HG03442 (cell line): Measurements from ENCODE around the gene PLCH2.
"Not testable (repeated sequence)": the region's sequence is repeated elsewhere in the genome, so short reads cannot be mapped to it uniquely, and the experiment has no call there.

Experiments used
- ATAC-seq: cut with Tn5 transposase; IDR thresholded peaks from one replicate; pipeline ENCODE4 v1.9.1; 2021; ENCODE audit warnings: mild to moderate bottlenecking, moderate library complexity; ENCODE audit not compliant: unreplicated experiment

Gene PLCH2

DNA sequence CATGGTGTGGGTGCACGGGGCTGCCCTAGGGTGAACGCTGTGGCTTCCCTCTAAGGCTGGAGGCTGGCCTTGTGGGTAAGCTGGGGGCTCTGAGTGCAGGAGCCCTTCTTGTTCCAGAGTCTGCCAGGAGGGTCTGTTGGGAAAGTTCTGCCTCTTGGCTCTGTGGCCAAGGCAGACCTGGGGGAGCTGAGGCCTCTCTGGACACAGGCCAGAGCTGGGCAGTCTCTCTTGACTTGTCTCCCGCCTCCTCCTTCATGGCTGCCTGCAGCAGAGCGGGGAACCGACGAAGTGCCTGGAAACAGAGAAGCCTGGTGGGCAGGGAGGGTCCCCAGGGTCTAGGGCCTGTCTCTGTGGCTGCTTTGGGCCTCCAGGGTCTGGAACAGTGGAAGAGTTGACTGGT is 33.4 kb upstream of the PLCH2 start:
- no peak for ATAC-seq

DNA sequence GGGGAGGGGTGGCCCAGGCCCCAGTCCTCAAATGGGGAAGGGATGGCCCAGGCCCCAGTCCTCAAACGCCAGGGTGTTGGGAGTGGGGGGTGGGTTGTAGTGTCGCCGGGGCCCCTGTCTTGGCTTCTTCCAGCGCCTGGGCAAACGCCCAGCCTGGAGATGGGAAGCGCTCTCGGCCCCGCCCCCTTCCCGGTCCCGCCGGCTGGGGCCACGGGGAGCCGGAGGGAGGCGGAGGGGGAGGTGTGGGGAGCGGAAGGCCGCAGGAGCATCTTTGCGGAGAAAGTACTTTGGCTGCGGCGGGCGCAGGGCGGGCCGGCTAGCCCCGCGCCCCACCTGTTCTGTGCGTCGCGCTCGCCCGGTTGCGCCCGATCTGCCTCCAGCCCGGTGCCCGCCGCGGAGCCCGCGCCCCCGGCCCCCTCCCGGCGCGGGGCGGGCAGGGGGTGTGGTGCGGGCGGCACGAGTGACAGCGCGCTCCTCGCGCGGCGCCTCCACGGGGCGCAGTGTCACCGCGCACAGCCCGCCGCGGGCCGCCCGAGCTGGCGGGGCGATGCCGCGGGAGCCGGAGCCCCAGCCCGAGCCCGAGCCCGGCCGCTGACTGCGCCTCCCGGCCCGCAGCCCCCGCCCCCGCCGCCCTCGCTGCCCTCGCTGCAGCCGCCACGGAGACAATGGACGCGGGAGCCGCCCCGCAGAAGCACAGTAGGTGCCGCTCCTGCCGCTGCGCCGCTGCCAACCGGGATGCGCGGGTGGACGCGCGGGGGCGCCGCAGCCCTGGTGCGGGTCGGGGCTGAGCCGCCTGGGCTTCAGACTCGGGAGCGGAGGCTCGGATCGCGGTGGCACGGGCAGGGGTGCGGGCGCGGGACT is 32.6 kb upstream of the PLCH2 start:
- no peak for ATAC-seq

DNA sequence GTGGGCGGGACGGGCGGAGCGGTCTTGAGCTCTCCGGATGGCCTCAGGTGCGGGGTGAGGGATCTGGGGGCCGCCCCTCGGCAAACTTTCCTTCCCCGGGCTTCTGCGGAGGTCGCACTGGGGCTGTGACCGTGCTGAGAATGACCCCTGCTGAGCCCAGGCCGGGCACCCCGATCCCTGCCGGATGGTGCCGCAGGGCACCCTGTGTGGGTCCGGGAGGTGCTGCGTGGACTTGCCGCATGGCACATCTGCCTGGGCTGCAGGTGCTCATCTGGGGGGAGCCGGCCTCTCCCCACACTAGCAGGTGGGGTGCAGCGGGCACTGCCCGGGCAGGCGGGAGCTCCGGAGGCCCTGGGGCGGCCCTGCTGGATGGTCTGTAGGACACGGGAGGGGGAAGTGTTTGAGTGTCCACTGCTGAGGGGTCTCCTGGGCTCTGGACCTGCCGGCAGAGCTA is 31.9 kb upstream of the PLCH2 start:
- ATAC-seq: no peak

DNA sequence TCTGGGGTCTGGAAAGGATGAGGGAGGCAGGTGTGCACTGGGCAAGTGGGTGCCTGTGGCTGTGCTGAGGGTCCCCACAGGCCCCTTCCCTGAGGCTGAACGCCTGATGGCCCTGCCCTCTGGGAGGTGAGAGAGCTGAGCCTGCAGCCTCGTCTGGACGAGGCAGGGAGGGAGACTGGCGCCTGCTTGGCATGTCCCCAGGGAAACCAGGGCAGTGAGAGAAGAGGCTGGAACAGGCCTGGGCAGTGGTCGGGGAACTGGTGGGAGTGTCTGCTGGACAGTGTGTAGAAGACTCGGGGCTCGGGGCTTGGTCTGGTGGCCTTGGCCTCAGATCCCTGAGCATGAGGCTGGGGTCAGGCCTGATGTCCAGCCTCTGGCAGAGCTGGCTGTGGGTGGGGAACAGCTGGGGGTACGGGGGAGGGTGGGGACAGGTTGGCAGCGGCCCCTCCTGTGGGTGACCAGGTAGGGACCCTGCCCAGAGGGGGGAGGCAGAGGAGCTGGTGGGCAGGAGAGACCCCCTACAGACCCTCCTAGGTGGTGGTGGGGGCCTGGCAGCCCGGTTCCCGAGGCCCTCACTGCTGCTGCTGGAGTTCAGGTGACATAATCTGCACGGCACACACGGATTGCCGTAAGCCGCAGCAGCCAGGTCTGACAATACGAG is 30.8 kb upstream of the PLCH2 start:
- ATAC-seq: no peak

DNA sequence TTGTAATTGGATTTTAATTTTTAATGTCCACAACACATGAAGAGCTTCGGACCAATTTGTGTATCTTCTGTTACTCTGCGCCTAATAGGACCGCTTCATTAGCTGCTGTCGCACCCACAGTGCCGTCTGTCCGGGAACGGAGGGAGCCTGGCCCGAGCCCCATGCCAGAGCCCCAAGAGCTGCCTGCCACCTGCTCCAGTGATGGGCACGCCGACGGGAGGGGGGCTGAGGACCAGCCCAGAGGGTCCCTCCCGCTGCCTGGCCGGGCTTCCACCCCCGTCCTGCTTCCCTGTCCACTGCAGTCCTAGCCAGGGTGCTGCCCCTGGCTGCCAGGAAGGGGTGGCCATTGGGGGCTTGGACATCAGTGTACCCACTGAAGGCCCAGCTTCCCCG is 30.3 kb upstream of the PLCH2 start:
- no peak for ATAC-seq

DNA sequence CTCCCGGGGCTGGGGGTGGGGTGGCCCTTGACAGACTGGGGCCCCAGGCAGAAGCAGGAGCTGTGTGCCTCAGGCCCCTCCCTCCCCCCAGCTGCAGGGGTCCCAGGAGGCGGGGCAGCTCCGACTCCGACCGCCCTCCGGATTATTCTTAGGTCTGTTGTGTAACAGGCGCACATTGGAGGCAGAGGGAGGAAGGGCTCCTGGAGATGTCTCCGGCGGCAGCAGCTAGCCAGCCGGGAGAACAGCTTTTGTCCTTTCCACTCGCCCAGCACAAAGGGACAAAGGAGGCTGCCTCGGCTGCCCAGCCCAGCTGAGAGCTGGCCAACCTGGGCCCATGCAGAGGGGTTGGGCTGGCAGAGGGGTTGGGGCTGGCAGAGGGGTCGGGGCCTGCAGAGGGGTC is 29.7 kb upstream of the PLCH2 start:
- no peak for ATAC-seq

DNA sequence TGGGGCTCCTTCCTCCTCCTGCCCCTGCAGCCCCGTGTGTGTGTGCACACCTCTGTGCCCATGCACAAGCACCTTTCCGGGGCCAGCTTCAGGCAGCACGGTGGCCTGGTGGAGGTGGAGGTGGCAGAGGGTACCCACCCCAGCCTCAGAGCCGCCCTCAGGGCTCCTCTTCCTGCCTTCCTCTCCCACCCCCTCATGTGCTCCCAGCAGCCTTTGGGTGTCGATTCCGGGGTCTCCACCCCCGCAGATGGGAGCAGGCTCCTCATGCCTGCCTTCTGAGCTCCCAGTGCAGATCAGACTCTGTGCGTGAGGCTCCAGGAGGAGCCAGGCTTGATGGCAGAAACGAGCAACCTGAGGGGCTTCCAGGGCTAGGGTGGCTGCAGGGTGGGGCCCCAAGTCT is 29.2 kb upstream of the PLCH2 start:
- no peak for ATAC-seq

DNA sequence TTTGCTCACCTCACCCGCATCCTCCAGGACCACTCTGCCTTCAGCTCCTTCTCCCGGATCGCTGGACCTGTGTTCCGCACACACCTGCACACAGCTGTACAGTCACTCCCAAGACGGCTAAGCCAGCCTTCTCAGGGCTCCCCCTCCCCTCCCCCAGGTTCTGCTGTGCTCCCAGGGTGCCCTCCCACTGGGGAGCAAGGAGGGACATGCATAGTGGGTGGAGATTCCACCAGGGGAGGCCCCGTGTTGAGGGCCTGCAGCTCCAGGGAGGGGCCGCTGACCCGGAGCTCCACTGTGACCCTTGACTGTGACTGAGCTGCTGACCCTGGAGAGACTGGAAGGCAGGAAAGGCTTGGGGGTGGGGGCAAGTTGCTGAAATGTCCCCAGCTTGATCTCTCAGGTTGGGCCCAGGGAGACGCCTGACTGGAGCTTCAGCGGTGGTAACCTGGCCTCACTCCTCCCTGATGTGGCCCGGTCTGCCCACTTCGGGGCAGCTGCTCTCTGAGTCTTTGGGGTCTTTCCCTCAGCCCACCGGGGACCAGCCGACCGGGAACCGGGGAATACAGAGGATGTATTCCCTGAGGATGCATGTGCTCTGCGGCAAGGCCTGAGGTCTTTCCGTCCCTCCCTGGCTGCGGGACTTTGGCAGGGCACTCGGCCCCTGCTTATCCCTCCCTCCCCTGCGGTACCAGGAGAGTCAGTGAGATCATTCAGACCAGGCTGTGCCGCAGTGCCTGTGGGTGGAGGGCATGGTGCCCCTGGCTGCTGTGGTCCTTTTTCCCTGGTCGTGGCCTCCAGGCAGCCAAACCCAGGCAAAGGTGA is 28.6 kb upstream of the PLCH2 start:
- ATAC-seq: no peak

DNA sequence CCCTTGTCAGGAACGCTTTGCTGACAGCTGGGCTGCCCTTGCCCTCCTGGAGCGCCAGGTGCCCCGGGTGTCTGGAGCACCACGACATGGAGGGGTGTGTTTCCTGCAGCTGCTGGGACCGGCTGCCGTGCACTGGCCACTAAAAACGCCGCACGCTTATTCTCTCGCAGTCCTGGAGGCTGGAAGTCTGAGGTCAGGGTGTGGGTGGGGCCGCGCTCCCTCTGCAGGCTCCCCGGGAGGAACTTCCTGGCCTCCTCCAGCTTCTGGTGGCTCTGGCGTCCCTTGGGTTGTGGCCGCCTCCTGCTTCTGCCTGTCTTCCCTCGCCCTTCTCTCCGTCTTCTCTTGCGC is 28.0 kb upstream of the PLCH2 start:
- ATAC-seq: no peak

DNA sequence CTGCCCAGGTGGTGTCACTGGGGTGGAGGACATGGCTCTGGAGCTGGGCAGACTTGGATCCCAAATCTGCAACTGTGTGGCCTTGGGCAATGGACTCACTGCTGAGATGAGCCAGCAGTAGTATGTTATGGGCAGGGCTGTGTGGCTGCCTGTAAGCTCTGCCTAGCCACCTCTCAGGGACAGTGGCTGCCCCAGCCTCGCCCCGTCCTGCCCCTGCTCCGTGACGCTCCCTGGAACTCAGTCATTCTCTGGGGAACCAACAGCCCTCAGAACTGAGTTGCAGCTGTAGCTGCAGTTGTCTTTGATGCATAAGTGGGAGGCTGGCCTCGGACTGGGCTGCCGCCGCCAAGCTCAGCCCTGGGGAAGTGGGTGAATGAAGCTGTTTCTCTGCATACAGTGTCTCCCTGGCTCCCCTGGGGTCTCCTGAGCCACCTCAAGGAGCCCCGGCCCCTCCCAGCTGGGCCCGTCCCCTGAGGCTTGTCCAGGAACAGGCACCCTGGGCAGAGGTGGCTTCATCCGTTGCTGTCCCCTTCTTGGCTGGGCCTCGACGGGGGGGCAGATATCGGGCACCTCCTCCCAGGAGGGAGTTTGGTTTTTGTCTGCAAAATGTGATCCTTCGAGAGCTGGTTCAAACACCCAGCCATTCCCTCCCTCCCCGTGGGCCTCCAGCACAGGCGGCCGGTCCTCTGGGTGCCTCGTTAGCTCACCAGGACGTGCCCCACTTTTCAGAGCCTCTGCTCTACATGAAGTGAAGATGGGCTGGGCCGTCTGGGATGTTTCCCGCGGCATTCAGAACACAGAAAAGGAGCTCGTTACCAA is 26.2 kb upstream of the PLCH2 start:
- ATAC-seq: no peak

DNA sequence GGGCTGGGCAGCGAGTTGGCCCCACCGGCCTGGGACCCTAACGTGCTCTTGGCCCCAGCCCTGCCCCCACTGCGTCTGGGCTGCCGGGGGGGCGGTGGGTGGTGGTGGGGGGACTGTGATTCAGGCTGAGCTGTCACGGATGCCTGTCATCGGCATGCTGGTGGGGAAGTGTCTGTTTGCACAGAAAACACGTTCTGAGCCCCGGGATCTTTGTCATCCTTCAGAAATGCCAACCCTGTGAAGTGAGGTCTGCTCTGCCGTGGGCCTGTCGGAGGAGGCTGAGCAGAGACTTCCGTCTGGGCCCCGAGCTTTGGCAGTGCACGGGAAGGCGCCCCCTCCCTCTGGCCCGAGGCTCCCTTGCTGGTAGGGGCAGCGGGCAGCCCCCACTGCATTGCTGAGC is 24.3 kb upstream of the PLCH2 start:
- ATAC-seq: no peak

DNA sequence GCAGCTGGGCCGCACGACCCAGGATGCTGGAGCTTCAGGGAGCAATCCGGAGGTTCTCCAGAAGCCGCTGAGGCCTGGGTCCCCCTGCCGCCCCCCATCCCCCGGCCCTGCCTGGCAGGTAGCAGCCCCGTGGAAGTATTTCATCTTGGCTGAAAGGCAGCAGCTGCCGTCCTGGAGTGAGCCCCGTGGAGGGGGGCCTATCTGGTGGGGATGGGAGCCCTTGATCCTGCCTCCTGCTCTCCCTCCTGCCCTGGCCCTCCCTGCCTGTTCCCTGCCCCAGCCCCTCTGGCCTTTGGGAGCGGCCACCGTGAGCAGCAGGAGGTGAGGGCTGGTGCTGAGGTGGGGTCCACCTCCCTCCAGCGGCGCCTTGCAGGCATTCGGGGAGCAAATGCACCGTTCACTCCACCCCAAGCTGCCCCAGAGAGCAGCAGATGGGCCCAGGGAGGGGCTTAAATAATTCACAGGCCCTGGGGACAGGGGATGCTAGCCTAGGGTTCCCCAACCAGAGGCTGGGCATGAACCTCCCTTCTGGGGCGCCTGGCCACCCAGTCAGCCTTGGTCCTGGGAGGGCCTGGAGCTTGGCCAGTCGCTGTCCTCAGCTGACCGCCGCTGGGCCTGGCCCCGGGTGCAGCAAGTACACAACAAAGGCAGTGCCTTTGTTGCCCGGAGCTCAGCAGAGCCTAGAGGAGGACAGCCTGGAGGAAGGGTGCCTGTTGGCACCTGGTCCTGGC is 23.7 kb upstream of the PLCH2 start:
- ATAC-seq: no peak

DNA sequence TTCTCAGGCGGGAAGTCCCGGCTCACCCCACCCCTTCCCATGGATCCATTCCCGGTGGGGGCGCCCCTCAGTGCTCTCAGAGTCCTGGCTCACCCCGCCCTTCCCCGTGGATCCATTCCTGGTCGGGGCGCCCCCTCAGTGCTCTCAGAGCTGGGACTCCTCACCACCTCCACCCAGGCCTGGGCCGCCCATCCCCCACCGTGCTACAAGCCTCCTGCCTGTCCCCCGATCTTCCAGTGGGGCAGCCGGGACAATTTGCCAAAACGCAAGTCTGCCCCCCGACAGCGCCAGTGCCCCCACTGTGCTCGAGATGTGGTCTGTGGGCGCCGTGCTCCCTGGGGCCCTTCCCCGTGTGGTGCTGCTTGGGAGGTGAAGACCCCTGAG is 23.2 kb upstream of the PLCH2 start:
- ATAC-seq: no peak

DNA sequence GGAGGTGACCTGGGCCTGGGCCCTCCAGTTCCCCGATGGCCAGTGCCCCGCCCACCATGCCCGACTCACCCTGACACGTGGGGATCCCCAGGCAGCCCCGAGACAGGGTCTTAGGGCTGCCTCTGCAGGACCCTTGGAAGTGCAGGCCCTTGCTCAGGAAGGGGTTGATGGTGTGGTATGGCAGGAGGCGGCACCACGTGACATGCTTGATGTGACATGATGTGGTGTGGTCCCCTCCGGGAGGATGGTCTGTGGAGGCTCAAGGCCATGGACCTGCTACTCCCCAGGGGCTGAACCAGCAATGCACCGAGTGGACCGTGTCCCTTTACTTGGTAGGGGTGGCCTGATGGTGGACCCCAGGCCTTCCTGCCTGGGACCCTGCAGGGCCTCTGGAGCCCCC is 21.9 kb upstream of the PLCH2 start:
- ATAC-seq: no peak

DNA sequence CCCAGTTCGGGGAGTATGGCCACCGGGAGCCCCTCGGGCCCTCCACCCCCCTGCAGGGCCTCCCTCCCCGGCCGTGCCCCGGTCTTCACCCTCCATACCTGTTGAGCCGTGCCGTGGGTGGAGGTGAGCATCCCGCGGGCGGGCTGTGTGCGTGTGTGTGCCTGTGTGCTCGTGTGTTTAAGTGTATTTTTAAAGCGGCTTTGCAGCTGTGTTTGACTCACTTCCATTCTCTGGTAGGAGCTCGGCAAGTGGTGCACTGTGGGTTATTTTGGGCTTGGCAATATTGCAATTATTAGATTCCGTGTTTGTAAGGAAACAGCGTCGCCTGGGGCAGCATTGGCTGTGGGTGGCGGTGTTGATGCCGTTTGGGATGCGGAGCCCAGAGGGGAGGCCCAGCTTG is 20.3 kb upstream of the PLCH2 start:
- no peak for ATAC-seq

DNA sequence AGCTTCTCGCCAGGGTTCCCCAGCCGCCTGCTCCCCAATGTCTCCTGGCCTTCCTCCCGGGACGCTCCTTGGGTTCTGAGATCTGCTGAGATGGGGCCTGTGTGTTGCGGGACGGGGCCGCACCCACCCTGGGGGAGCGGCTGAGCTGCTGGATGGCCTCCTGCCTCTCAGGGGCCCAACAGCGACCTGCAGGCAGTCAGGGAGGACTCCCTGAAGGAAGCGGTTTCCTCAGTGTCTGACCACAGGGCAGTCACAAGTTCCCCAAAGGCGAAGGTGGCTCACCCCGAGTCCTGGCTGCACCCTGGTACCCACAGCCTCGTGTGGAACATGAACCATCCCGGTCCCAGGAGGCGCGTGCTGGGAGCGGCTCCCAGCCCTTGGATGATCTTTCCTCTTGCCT is 18.6 kb upstream of the PLCH2 start:
- no peak for ATAC-seq

DNA sequence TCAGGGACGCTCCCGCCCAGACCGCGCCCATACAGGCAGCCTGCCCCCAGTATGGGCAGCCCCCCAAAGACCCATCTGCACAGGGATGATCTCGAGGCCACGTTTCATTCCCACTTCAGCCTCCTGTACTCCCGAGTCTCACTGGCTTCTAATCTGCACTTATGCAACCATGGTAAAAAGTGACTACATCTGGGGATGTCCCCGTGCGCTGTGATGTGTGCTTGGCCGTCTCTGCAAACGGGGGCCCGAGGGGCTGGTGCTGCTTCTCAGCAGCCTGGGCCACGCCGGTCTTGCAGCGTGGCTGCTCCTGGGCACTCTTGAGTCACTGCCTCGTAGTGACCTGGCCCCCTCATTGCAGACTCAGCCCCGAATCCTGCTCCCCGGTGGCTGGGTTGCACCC is 17.4 kb upstream of the PLCH2 start:
- ATAC-seq: no peak

DNA sequence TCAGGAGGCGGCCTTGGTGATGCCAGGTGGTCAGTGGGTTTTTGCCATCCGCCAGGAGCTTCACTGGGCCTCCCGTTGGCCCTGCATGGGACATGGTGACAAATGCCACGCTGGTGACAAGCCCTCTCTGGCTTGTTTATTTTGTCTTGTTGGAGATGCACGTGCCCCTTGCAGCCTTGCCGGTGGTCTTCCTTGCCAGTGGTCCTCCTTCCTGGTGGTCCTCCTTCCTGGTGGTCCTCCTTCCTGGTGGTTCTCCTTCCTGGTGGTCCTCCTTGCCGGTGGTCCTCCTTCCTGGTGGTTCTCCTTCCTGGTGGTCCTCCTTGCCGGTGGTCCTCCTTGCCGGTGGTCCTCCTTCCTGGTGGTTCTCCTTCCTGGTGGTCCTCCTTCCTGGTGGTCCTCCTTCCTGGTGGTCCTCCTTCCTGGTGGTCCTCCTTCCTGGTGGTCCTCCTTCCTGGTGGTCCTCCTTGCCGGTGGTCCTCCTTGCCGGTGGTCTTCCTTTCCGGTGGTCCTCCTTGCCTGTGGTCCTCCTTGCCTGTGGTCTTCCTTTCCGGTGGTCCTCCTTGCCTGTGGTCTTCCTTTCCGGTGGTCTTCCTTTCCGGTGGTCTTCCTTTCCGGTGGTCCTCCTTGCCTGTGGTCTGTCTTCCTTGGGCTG is 16.9 kb upstream of the PLCH2 start:
- not testable (repeated sequence) for ATAC-seq

DNA sequence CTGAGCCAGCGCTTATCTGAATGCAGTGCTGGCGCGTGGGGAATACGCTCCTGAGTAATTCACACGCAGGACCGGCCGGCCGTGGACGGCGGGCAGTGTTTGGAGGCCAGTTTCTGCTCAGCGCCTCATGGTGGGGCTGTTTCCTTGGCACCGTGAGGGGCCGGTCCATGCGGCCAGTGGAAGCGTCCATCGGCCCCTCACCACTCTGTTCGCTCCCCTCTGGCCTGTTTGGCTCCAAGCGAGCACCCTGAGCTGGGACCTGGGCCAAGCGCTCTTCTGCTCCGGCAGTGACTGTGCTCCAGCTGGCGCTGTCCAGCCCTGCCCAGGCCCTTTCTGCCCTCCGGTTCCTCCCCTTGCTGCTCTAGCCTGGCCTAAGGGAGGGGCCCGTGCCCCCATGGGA is 16.3 kb upstream of the PLCH2 start:
- no peak for ATAC-seq

DNA sequence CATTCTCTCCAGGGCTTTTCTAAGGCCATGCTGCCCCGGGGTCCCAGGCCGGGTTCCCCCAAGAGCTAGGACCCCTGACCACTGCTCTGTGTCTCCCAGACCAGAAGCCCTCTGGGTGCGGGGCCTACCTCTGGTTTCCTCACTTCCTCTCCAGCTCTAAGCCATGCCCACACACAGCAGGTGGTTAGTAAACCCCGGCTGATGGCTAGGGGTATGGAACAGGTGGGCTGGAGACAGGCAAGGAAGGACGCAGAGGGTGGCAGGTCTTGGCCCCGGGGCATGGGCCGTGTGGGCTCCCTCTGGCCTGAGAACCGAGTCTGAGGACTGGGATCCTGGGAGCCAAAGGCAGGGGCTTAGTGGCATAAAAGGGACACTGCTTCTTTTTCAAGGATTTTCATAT is 15.9 kb upstream of the PLCH2 start:
- ATAC-seq: no peak
